Measurements from ENCODE around the gene FKBP1A.

Gene FKBP1A

DNA sequence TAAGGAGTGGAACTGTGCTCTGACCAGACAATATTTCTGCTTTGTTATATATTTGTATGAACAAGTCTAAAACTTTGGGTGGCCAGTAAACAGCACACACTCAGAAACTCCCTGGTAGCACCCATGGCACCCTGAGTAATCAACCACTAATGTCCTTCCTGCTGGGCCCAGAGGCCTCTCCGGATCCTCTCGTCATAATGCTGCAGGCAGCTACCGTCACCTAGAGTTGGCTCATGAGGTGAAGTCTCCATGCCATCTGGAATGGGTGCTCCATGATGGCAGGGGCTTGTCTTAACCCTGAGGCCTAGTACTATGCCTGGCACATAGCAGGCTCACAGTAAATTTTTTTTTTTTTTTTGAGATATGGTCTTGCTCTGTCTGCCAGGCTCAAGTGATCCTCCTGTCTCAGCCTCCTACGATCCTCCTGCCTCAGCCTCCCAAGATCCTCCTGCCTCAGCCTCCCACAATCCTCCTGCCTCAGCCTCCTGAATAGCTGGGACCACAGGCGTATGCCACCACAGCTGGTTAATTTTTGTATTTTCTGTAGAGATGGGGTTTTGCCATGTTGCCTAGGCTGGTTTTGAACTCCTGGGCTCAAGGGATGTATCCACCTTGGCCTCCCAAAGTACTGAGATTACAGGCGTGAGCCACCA, 60.9 kb downstream of the FKBP1A start:
- H3K27me3 Mint-ChIP-seq: no peaks in the 10 kb centered on the region
- DNase-seq (no peak), ATAC-seq (no peak)
- peaks cover 61% of the 10 kb centered on the region for H3K4me1 Mint-ChIP-seq
- peaks cover 25% of the 10 kb centered on the region for H3K36me3 Mint-ChIP-seq (ENCODE audit: low read depth)
- H3K27ac Mint-ChIP-seq: peak overlapping the region; percentile 63
- no peak overlapping the region for H3K4me3 Mint-ChIP-seq
- H3K9me3 Mint-ChIP-seq: no peaks in the 10 kb centered on the region

DNA sequence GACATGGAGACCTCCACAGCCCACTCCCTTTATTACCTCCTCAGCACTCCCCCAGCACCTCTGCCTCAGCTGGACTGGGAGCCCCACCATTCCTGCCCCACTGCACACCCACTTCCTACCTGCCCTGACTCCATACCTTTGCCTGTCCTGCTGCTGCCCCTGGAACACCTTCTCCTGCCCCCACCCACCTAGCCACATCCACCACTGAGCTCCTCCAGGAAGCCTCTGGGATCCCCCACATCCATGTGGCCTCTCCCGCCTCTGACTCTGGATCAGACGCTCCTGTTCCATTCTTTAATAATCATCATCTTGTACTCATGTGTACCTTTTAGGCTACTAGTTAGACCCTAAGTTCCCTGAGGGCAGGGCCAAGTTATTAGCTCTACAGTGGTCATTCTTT, 61.8 kb downstream of the FKBP1A start:
- no peak for ATAC-seq
- Mint-ChIP-seq H3K27me3 (no peaks in the 10 kb centered on the region), H3K27ac (peak overlapping the region; percentile 23), H3K36me3 (ENCODE audit: low read depth) (peaks cover 25% of the 10 kb centered on the region), H3K4me1 (peaks cover 53% of the 10 kb centered on the region), H3K4me3 (no peak overlapping the region), H3K9me3 (no peaks in the 10 kb centered on the region)
- DNase-seq: no peak

DNA sequence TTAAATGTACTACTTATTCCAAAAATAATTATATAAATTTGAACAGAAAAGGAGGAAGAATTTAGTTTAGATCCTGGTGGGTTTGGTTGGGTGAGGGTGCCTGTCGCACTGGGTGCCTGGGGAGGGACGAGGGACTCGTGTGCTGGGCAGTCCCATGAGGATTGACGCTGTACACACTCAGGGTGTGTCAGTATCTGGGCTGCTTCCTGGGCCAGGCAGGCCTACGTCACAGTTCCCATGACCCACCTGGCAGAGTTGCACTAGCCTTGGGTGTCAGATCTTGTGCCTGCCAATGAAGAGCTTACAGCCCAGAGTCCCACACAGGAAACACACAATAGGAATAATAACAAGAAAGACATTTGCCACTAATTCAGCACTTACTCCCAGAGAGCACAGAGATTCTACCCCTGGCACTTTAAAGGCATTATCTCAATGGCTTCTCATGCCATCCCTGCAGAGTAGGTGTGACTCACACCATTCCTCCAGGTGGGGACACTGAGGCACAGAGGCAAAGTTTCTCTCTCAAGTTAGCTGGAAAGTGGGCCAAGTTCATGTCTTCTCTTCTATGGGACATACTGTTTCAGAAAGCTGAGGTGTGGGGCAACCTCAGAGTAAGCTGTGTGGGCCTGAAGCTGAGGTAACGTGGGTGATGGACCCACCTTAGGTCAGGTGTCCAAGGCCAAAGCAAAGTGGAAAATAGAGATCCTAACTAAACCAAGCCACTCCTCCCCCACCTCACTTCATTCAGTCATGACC, 62.6 kb downstream of the FKBP1A start:
- Mint-ChIP-seq H3K4me1 (peaks cover 45% of the 10 kb centered on the region), H3K27me3 (no peaks in the 10 kb centered on the region), H3K9me3 (no peaks in the 10 kb centered on the region), H3K27ac (peak overlapping the region; percentile 79), H3K36me3 (ENCODE audit: low read depth) (peaks cover 25% of the 10 kb centered on the region), H3K4me3 (no peak overlapping the region)
- DNase-seq (peak; percentile 31), ATAC-seq (peak; percentile 22)

DNA sequence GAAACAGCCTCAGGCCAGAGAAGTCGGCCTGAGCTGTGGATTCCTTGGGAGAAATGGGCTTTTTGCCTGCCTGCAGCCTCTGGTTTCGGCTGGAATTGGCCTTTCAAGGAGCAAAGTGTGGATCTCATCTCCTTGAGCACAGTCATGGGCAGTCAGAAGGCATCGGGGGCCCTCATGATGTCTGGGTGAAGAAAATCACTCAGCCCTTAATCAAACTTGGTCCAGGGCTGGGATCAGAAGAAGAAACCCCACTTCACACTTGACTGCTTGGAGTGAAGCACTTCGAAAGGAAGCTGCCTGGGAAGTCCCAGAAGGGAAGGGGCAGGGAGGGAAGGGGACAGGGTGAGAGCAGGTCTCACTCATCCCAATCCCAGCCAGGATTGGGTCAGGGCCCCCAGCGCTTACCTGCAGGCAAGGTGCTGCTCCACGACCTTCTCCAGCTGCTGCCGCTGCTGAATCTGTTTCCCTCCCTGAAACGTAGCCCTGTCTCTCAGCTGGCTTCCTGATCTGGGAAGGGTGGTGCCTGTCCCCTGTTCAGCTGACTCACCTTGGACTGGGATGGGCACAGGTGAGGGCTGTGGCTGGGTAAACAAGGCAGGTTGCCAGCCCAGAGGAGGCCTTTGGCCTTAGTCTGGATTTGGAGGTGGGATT, 64.0 kb downstream of the FKBP1A start, which contains the start of gene SDCBP2:
TSS of gene SDCBP2 (minus strand) at position 460 of the 651 bp plus-strand sequence. CDS start 8,723 bp downstream, outside the sequence.
- H3K9me3 Mint-ChIP-seq: no peaks in the 10 kb centered on the region
- DNase-seq (no peak), ATAC-seq (no peak)
- H3K4me1 Mint-ChIP-seq: peaks cover 38% of the 10 kb centered on the region
- peaks cover 23% of the 10 kb centered on the region for H3K36me3 Mint-ChIP-seq (ENCODE audit: low read depth)
- no peaks in the 10 kb centered on the region for H3K27me3 Mint-ChIP-seq
- peak within 1 kb of the TSS; percentile 79 for H3K27ac Mint-ChIP-seq
- peak within 1 kb of the TSS; percentile 6 for H3K4me3 Mint-ChIP-seq

DNA sequence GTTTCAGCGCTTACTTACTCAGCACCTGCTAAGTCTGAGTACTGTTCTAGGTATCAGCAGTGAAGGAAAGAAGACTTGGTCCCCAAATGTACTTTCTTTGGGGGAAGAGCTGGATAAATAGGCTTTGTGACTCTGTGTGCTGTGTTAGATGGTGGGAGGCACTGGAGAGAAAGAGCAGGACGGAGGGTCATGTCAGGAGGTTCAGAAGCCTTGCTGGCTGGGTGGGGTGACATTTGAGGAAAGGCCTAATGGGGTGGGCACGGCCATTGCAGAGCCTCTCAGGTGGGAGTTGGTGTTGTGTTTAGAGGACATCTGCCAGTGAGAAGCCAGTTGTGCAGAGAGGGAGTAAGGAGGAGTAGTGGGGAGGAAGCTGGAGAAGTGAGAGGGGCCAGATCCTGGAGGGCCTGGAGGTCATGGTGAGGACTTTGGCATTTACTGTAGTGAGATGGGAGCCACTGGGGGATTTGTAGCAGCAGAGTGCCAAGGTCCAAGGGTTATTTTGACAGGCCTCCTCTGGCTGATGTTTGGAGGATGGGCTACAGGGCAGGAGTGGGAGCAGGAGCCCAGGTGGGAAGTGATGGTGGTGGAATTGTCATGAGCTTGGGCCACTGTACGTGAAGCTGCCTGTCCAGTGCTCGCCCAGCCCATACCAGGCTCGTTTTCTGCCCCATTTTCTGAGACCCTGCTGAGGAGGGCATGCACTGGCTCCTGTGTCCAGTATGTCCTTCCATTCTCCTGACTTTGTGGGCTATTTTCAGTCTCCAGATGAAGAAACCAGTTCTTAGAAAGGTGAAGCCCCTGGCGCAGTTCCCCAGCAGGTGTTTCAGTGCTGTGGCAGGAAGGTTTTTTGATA, 64.8 kb downstream of the FKBP1A start:
- no peaks in the 10 kb centered on the region for H3K27me3 Mint-ChIP-seq

DNA sequence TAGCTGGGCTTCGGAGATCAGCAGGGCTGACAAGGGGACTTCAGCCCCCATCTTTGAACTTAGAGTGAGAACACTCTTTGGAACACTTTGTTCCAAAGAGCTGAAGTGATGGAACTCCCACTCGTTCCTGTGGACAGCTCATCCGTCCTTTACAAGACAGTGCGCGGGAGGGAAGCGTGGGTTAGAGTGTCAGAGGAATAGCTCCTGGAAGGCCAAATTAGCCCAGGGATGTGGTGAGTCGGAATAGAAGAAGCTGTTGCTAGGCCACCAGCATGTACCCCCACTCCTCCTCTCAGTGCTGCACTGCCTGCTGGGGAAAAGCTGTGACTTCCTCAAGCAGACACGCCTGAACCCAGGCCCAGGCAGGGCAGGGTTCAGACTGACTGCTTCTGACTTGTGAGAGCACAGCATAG, 65.6 kb downstream of the FKBP1A start:
- Mint-ChIP-seq H3K36me3 (ENCODE audit: low read depth) (peaks cover 14% of the 10 kb centered on the region), H3K27me3 (no peaks in the 10 kb centered on the region), H3K9me3 (no peaks in the 10 kb centered on the region), H3K27ac (no peak overlapping the region), H3K4me1 (peaks cover 37% of the 10 kb centered on the region), H3K4me3 (no peak overlapping the region)
- ATAC-seq (peak; percentile 6), DNase-seq (no peak)

More for the DNA sequence above, 64.8 kb downstream of the FKBP1A start:
- H3K36me3 Mint-ChIP-seq (ENCODE audit: low read depth): peaks cover 18% of the 10 kb centered on the region
- no peak overlapping the region for H3K4me3 Mint-ChIP-seq
- no peaks in the 10 kb centered on the region for H3K9me3 Mint-ChIP-seq
- H3K27ac Mint-ChIP-seq: no peak overlapping the region
- DNase-seq (no peak), ATAC-seq (no peak)
- H3K4me1 Mint-ChIP-seq: peaks cover 42% of the 10 kb centered on the region

DNA sequence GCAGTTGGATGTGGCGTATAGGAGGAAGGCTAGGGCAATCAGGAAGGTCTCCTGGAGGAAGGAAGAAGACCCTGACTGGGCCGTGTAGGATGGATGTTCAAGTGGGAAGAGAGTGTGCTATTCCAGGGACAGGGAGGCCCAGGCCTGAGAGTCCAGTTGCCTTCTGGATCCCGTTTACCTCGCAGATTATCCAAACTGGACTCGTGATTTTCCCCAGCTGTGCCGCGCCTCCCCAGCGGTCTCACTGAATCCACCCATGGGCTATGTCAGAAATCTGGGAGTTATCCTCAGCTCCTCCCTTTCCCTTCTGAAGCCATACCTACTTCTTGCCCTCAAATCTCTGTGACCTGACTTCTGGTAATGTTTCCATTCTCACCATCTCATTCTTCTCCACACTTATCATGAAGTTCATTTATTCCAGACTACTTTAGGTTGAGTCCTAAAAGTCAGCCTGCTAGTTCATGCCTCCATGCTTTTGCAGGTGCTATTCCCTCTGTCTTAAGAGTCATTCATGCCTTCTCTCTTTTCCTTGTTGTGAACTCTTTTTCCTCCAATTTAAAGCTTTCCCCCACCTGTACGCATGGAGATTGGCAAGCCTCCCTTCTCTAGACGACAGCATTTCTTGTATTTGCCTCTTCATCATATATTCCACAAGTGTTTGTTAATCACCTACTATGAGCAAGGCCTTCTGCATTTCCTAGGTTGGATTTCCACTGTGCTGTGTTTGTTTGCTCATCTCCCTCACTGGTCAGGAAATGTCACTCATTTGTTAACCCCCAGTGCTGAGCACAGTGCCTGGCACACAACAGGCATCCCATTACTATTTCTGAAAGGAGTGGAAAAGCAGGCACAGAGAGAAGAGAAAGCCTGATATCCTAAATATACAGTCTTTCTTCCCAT, 66.6 kb downstream of the FKBP1A start:
- Mint-ChIP-seq H3K36me3 (ENCODE audit: low read depth) (peaks cover 7% of the 10 kb centered on the region), H3K4me1 (peaks cover 33% of the 10 kb centered on the region), H3K4me3 (no peak overlapping the region), H3K27ac (no peak overlapping the region), H3K27me3 (no peaks in the 10 kb centered on the region), H3K9me3 (no peaks in the 10 kb centered on the region)
- peak; percentile 21 for ATAC-seq
- no peak for DNase-seq

DNA sequence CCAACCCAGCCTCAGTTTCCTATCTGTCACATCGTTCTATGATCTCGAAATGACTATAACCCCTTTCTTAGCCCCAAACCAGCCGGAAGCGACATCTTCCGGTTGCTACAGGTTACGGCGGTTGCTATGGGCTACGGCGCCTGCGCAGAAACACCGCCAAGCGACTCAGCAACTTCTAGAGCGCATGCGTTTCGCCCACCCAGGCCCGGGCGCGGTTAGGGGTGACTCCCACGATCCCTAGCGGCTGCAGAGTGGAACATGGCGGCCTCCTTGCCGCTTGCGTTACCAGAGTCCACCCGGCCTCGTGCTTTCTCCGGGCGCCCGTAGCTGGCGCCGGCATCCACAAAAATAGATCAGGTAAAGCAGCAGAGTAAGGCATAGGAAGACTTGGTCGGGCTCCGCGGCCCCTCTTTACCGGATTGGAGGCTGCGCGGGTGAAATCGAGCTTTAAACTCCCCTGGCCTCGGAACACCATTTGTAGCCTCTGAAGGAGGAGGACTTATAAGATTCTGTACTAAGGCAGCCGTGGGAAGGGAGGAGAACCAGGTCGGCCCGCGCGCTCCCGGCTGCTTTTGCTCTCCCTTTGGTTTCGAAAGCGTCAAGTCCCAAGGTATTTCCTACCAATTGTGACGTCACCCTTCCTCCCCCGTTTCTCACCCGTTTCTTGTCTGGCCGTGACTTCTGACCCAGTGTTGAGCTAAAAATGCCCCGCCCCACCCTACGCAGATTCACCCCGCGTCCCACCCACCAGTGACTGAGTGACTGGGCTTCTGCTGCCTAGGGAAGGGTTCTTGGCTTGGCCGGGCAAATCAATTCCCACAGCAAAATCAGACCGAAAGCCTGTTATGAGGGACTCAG, 67.5 kb downstream of the FKBP1A start:
- ATAC-seq: peak; percentile 75
- Mint-ChIP-seq H3K4me1 (peaks cover 27% of the 10 kb centered on the region), H3K36me3 (ENCODE audit: low read depth) (peaks cover 4% of the 10 kb centered on the region), H3K27ac (no peak overlapping the region), H3K9me3 (no peaks in the 10 kb centered on the region), H3K4me3 (no peak overlapping the region), H3K27me3 (no peaks in the 10 kb centered on the region)
- DNase-seq: peak; percentile 99

DNA sequence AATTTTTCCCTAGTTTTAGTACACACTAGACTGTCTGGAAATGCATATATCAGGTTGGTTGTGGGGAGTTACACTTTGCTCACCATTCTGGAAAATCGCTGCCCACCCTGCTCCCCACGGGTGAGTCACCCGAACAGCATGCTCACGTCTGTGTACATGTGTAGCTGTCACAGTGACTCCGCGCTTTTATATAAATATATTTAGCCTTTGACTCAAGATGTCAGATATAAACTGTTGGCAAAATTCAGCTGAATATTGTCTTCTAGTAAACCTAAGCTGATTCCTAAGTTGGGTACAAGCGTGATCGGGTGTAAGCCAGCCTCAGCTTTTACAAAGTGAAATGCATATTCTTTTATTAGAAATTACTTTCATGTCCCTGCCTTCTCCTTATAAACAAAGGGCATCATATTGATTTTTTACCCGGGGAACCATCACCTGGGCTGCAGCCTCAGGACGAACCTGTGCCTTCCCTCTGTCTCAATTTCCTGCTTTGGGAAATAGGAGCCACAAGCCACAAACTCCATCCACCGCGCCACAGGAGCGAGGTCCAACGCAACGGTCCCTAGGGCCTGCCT, 68.2 kb downstream of the FKBP1A start:
- no peaks in the 10 kb centered on the region for H3K27me3 Mint-ChIP-seq
- no peaks in the 10 kb centered on the region for H3K9me3 Mint-ChIP-seq
- no peak overlapping the region for H3K27ac Mint-ChIP-seq
- ATAC-seq: peak; percentile 34
- H3K36me3 Mint-ChIP-seq (ENCODE audit: low read depth): peaks cover 3% of the 10 kb centered on the region
- DNase-seq: peak; percentile 44
- no peak overlapping the region for H3K4me3 Mint-ChIP-seq
- H3K4me1 Mint-ChIP-seq: peaks cover 19% of the 10 kb centered on the region

DNA sequence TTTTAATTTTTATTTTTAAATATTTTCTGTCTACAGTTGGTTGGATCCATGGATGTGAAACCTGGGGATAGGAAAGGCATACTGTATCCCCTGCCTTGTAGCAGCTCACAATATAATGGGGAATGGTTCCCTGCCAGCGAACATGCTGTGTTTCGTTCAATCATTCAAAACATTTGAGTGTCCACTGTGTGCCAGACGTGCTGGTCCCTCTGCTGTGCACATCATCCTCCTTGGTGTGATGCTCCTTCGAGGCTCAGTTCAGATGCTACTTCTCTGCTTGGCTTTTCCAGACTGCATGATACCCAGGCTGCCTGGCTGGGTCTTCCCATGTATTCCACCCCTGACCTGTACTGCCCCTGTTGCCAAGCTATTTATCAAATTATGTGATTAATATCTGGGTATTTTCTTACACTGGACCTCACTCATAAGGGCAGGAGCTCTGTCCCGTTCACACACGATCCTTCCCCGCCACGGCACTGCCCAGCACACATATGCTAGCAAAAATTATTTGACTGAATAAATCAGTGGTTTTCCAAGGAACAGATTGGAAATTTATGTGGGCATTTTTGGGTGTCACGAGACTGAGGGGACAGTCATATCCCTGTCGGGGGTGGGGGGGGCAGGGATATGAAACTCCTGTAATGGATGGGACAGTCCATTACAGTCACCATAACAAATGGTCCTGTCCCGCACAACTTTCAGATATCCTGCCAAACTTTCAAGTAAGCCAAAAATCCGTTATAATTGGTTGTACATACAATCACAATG, 68.8 kb downstream of the FKBP1A start:
- DNase-seq (no peak), ATAC-seq (no peak)
- Mint-ChIP-seq H3K27me3 (no peaks in the 10 kb centered on the region), H3K4me1 (peaks cover 13% of the 10 kb centered on the region), H3K27ac (no peak overlapping the region), H3K9me3 (no peaks in the 10 kb centered on the region), H3K4me3 (no peak overlapping the region), H3K36me3 (ENCODE audit: low read depth) (no peaks in the 10 kb centered on the region)

DNA sequence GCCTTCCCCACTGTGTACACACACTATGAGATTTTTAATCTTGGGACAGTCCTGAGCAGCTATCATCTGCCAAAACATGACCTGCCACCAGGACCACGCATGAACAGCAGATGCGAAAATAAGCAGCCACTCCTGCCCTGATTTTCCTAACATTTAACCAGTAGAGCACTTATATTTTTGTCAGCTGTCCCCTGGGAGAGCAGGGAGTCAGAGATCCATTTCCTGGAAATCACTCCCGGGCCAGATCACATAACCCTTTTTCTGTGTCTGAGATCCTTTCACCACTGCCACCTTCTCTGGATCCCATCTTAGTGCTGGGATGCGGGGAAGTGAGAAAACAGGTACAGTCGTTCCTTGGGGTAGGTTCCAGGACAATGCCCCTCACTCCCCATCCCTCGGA, 69.6 kb downstream of the FKBP1A start:
- Mint-ChIP-seq H3K4me3 (no peak overlapping the region), H3K27me3 (no peaks in the 10 kb centered on the region), H3K27ac (peak overlapping the region; percentile 17), H3K9me3 (no peaks in the 10 kb centered on the region), H3K4me1 (peaks cover 7% of the 10 kb centered on the region), H3K36me3 (ENCODE audit: low read depth) (no peaks in the 10 kb centered on the region)
- DNase-seq (no peak), ATAC-seq (no peak)
